ENCODE data around the gene FOXN3. TPM values are rescaled to one million over a fixed set of nuclear protein-coding genes. Genes with fewer than 3 reads are reported as not detected.
A peak's percentile ranks its signal among the peaks of the same experiment; 100 is the strongest.

Gene FOXN3
- total RNA-seq, 2 experiments from 2014 or later = 124 to 127 TPM

DNA sequence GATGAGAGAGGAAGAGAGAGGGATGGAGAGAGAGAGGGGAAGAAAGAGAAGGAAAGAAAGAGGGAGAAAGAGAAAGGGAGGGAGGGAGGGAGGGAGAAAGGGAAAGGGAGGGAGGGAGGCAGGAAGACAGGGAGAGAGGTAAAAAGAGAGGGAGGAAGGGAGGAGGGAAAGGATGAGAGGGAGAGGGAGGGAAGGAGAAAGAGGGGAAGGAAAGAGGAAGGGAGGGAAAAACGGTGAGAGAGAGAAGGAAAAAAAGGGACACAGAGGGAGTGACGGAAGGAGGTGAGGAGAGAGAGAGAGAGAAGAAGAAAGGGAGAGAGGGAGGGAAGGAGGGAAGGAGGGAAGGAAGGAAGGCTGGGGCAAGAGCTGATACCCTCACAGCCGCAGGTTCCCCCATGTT, 56.8 kb downstream of the FOXN3 start:
- H3K27ac ChIP-seq (ENCODE audit: low read depth in 1 of 2, low read length in 2 of 2) = peak overlapping the region in 1 of 2 donors; percentile 35
- DNase-seq = no peak
- H3K36me3 ChIP-seq (ENCODE audit: insufficient read depth, low read length) = no peaks in the 10 kb centered on the region
- Mint-ChIP-seq H3K4me3 (no peak overlapping the region), H3K27me3 (no peaks in the 10 kb centered on the region), H3K4me1 (ENCODE audit: low read depth) (peaks cover 63% of the 10 kb centered on the region), H3K9me3 (no peaks in the 10 kb centered on the region), H3K36me3 (ENCODE audit: low read depth) (peaks cover 17% of the 10 kb centered on the region), H3K27ac (peak overlapping the region; percentile 78)
- no peaks in the 10 kb centered on the region for H3K9me3 ChIP-seq (ENCODE audit: control insufficient read depth in 1 of 2, insufficient read depth in 1 of 2, low read length in 2 of 2)
- H3K4me1 ChIP-seq (ENCODE audit: insufficient read depth, low read length) = peaks cover 24% of the 10 kb centered on the region
- no peak overlapping the region for H3K4me3 ChIP-seq (ENCODE audit: low read length)
- ChIA-PET POLR2A (no interaction called here), CTCF (no interaction called here)
- H3K27me3 ChIP-seq (ENCODE audit: control insufficient read depth in 1 of 2, insufficient read depth in 2 of 2, low read length in 2 of 2) = no peaks in the 10 kb centered on the region
- intact Hi-C loops (cut with DNase I, micrococcal nuclease) = no loop called here
- TF ChIP-seq, protein P1, sequence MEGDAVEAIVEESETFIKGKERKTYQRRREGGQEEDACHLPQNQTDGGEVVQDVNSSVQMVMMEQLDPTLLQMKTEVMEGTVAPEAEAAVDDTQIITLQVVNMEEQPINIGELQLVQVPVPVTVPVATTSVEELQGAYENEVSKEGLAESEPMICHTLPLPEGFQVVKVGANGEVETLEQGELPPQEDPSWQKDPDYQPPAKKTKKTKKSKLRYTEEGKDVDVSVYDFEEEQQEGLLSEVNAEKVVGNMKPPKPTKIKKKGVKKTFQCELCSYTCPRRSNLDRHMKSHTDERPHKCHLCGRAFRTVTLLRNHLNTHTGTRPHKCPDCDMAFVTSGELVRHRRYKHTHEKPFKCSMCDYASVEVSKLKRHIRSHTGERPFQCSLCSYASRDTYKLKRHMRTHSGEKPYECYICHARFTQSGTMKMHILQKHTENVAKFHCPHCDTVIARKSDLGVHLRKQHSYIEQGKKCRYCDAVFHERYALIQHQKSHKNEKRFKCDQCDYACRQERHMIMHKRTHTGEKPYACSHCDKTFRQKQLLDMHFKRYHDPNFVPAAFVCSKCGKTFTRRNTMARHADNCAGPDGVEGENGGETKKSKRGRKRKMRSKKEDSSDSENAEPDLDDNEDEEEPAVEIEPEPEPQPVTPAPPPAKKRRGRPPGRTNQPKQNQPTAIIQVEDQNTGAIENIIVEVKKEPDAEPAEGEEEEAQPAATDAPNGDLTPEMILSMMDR (IDR thresholded peaks at IDR 0.05) = no peak
- no peak for ATAC-seq (ENCODE audit: poor library complexity)

DNA sequence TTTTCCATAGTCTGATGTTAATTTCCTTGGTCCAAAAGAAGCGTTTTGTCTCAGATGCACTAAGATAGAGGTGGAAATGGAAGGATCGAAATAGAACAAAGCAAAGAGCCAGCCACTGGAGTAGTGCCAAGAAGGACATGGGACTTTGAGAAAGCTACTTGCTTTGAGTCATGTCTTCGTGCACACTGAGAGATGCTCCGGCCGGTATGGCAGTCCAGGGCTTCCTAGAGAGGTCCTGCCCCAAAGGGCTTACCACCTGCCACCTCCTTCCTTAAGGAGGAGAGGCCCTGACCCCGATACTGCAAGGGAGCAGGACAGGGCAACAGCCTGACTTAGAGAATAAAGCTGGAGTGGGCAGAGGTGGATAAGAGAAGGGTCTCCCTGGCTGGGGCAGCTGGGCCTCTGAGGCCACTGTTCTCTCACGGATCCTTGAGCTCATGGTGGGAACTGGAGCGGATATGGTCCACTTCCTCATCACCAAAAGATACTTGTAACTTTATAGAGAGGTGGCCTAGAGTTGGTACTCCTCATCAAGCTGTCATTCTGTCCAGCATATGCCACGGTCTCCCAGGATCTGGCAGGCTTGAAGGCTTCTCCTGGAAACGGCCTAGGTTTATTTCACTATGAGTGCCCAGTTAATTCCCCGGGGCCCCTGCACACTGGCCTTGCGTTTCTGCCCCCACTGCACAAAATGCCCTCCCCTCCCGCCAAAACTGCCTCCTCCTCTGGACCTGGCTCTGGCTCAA, 57.4 kb downstream of the FOXN3 start:
- ATAC-seq (ENCODE audit: poor library complexity) (no peak), DNase-seq (no peak)
- POLR2A ChIA-PET = interaction anchor here (0.6 kb wide), 1 partner anchor 9 kb away, joined by 3 read pairs; no protein-coding TSS in a partner anchor
- Mint-ChIP-seq H3K27me3 (no peaks in the 10 kb centered on the region), H3K4me3 (no peak overlapping the region), H3K36me3 (ENCODE audit: low read depth) (peaks cover 17% of the 10 kb centered on the region), H3K27ac (peak overlapping the region; percentile 78), H3K9me3 (no peaks in the 10 kb centered on the region), H3K4me1 (ENCODE audit: low read depth) (peaks cover 57% of the 10 kb centered on the region)
- Histone ChIP-seq H3K27me3 (ENCODE audit: control insufficient read depth in 1 of 2, insufficient read depth in 2 of 2, low read length in 2 of 2) (no peaks in the 10 kb centered on the region), H3K36me3 (ENCODE audit: insufficient read depth, low read length) (no peaks in the 10 kb centered on the region), H3K4me1 (ENCODE audit: insufficient read depth, low read length) (peaks cover 20% of the 10 kb centered on the region), H3K9me3 (ENCODE audit: control insufficient read depth in 1 of 2, insufficient read depth in 1 of 2, low read length in 2 of 2) (no peaks in the 10 kb centered on the region), H3K4me3 (ENCODE audit: low read length) (no peak overlapping the region), H3K27ac (ENCODE audit: low read depth in 1 of 2, low read length in 2 of 2) (peak overlapping the region in 1 of 2 donors; percentile 35)
- intact Hi-C loops (cut with DNase I, micrococcal nuclease) = no loop called here
- TF ChIP-seq, protein P1 (IDR thresholded peaks at IDR 0.05) = no peak
- CTCF ChIA-PET = interaction anchor here (0.6 kb wide), 1 partner anchor 14 kb away, joined by 3 read pairs; no protein-coding TSS in a partner anchor

DNA sequence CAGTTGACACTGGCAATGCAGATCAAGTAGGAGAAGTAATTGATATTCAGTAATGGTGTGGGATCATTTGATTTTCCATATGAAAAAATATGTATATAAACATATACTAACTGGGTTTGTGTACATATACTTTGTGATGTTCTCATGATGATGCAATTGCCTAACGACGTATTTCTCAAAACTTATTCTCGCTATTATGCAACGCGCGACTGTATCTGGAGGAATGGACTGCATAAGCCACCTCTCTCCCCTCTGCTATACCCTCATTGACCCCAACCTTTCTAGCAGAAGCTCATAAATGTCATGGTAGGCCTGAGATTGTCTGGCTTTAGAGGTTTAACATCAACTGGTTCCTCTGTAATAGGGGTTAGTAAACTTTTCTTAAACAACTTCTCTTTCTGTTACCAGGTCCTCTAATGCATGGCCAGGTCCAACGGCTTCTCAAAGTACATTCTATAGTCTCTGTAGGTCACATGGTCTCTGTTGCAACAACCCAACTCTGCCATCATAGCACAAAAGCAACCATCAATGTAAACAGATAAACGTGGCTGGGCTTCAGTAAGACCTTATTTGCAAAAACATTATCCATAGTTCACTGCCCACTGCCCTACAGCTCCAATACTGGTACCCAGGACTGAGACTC, 59.3 kb downstream of the FOXN3 start:
- intact Hi-C loops (cut with DNase I, micrococcal nuclease) = no loop called here
- ChIA-PET CTCF (interaction anchor here (0.5 kb wide), 1 partner anchor 280 kb away, joined by 3 read pairs; no protein-coding TSS in a partner anchor), POLR2A (no interaction called here)
- Mint-ChIP-seq H3K27ac (peak overlapping the region; percentile 43), H3K9me3 (no peaks in the 10 kb centered on the region), H3K4me3 (no peak overlapping the region), H3K4me1 (ENCODE audit: low read depth) (peaks cover 52% of the 10 kb centered on the region), H3K36me3 (ENCODE audit: low read depth) (peaks cover 17% of the 10 kb centered on the region), H3K27me3 (no peaks in the 10 kb centered on the region)
- H3K4me3 ChIP-seq (ENCODE audit: low read length) = no peak overlapping the region
- H3K27ac ChIP-seq (ENCODE audit: low read depth in 1 of 2, low read length in 2 of 2) = peak overlapping the region in 1 of 2 donors; percentile 13
- TF ChIP-seq, protein P1 (IDR thresholded peaks at IDR 0.05) = no peak
- peaks cover 16% of the 10 kb centered on the region for H3K4me1 ChIP-seq (ENCODE audit: insufficient read depth, low read length)
- DNase-seq = peak in 1 of 14 experiments; percentile 34
- no peak for ATAC-seq (ENCODE audit: poor library complexity)
- H3K36me3 ChIP-seq (ENCODE audit: insufficient read depth, low read length) = no peaks in the 10 kb centered on the region
- no peaks in the 10 kb centered on the region for H3K9me3 ChIP-seq (ENCODE audit: control insufficient read depth in 1 of 2, insufficient read depth in 1 of 2, low read length in 2 of 2)
- H3K27me3 ChIP-seq (ENCODE audit: control insufficient read depth in 1 of 2, insufficient read depth in 2 of 2, low read length in 2 of 2) = no peaks in the 10 kb centered on the region
